Testis (tissue), 2 donors: Measurements from ENCODE around the gene RAET1E.

Source experiments
- CTCF ChIP-seq, 3 experiments: fragments of 450-650 bp in 2 of 3; fragments of 200-600 bp in 1 of 3; sonication (generic) in 1 of 3; IDR thresholded peaks; one replicate each; pipeline ENCODE4 v1.5.1; 2016 to 2019; ENCODE audit warnings: antibody characterized with exemption in 3 of 3, mild to moderate bottlenecking in 2 of 3, moderate library complexity in 1 of 3
- POLR2A ChIP-seq: fragments of 450-650 bp; IDR thresholded peaks from one replicate; pipeline ENCODE4 v1.6.1; 2017; ENCODE audit warnings: antibody characterized with exemption, mild to moderate bottlenecking, moderate library complexity

- TF ChIP-seq POLR2A (no peak), CTCF (IDR thresholded peaks at IDR 0.05) (no peak)
Measured at GRCh38 chr6:149891259-149891658, 6.7 kb downstream of the RAET1E start.
